Trophoblast cell (in vitro differentiated cells and primary cell): ENCODE data around the gene TTL.
A peak's percentile ranks its signal among the peaks of the same experiment; 100 is the strongest.

Experiments
- DNase-seq, 2 donors: peaks; one replicate each; pipeline ENCODE4 v3.0.0-alpha.2; 2016
- H2AFZ ChIP-seq: 2 replicates; pipeline ENCODE4 v1.6.1; 2013; ENCODE audit warnings: low read length, moderate library complexity, mild to moderate bottlenecking; ENCODE audit not compliant: insufficient read depth, poor library complexity
- H2AK5ac ChIP-seq: 2 replicates; pipeline ENCODE4 v1.6.1; 2013; ENCODE audit warnings: mild to moderate bottlenecking, low read length
- H2BK120ac ChIP-seq: 2 replicates; pipeline ENCODE4 v1.6.1; 2013; ENCODE audit warnings: low read length, mild to moderate bottlenecking, moderate library complexity; ENCODE audit not compliant: insufficient read depth, poor library complexity
- H2BK12ac ChIP-seq: 2 replicates; pipeline ENCODE4 v1.6.1; 2013; ENCODE audit warnings: mild to moderate bottlenecking, low read length, moderate library complexity
- H2BK5ac ChIP-seq: 2 replicates; pipeline ENCODE4 v1.6.1; 2013; ENCODE audit warnings: low read length, low read depth, moderate library complexity, mild to moderate bottlenecking; ENCODE audit not compliant: poor library complexity
- H3K14ac ChIP-seq: 2 replicates; pipeline ENCODE4 v1.6.1; 2013; ENCODE audit warnings: mild to moderate bottlenecking, low read length
- H3K18ac ChIP-seq: 2 replicates; pipeline ENCODE4 v1.6.1; 2013; ENCODE audit warnings: mild to moderate bottlenecking, low read length
- H3K23ac ChIP-seq: 2 replicates; pipeline ENCODE4 v1.6.1; 2013; ENCODE audit warnings: low read length
- H3K27ac ChIP-seq: 2 replicates; pipeline ENCODE4 v1.5.1; 2013; ENCODE audit warnings: low read depth, mild to moderate bottlenecking, inconsistent platforms, low read length, moderate library complexity
- H3K27me3 ChIP-seq: 2 replicates; pipeline ENCODE4 v1.6.1; 2013; ENCODE audit warnings: inconsistent platforms, mild to moderate bottlenecking, low read length, moderate library complexity; ENCODE audit not compliant: insufficient read depth
- H3K36me3 ChIP-seq, 2 experiments: 1 replicate in 1 of 2; 2 replicates in 1 of 2; pipeline ENCODE4 v1.6.1; 2013; ENCODE audit warnings: low read length in 2 of 2, mild to moderate bottlenecking in 2 of 2, moderate library complexity in 1 of 2; ENCODE audit not compliant: insufficient read depth in 2 of 2, control insufficient read depth in 1 of 2
- H3K4ac ChIP-seq: 2 replicates; pipeline ENCODE4 v1.6.1; 2013; ENCODE audit warnings: low read depth, mild to moderate bottlenecking, low read length, moderate library complexity
- H3K4me1 ChIP-seq, 2 experiments: 1 replicate in 1 of 2; 2 replicates in 1 of 2; pipeline ENCODE4 v1.6.1; 2013; ENCODE audit warnings: low read length in 2 of 2, mild to moderate bottlenecking in 2 of 2, moderate library complexity in 1 of 2; ENCODE audit not compliant: insufficient read depth in 2 of 2, control insufficient read depth in 1 of 2
- H3K4me2 ChIP-seq: 2 replicates; pipeline ENCODE4 v1.6.1; 2013; ENCODE audit warnings: inconsistent platforms, mild to moderate bottlenecking, low read length, moderate library complexity
- H3K4me3 ChIP-seq: 2 replicates; pipeline ENCODE4 v1.5.1; 2013; ENCODE audit warnings: mild to moderate bottlenecking, low read depth, low read length, inconsistent platforms
- H3K79me1 ChIP-seq: one replicate; pipeline ENCODE4 v1.6.1; 2013; ENCODE audit warnings: low read length
- H3K79me2 ChIP-seq: 2 replicates; pipeline ENCODE4 v1.6.1; 2013; ENCODE audit warnings: low read length, mild to moderate bottlenecking; ENCODE audit not compliant: control insufficient read depth, insufficient read depth, poor library complexity
- H3K9ac ChIP-seq: 2 replicates; pipeline ENCODE4 v1.6.1; 2013; ENCODE audit warnings: mild to moderate bottlenecking, low read length
- H3K9me3 ChIP-seq: 2 replicates; pipeline ENCODE4 v1.6.1; 2013; ENCODE audit warnings: low read depth, mild to moderate bottlenecking, control low read depth, inconsistent platforms, low read length; ENCODE audit not compliant: insufficient read depth
- H4K12ac ChIP-seq: 2 replicates; pipeline ENCODE4 v1.6.1; 2013; ENCODE audit warnings: low read depth, mild to moderate bottlenecking, low read length, moderate library complexity
- H4K8ac ChIP-seq: 2 replicates; pipeline ENCODE4 v1.6.1; 2013; ENCODE audit warnings: low read depth, mild to moderate bottlenecking, low read length, moderate library complexity
- H4K91ac ChIP-seq: one replicate; pipeline ENCODE4 v1.6.1; 2013; ENCODE audit warnings: low read depth, mild to moderate bottlenecking, low read length, moderate library complexity
- WGBS: extraction: QIAGEN DNeasy Blood & Tissue Kit; methylation state at CpG from one replicate; pipeline ENCODE4 v1.1.7; 2013; ENCODE audit warnings: missing lambda C conversion rate; ENCODE audit not compliant: insufficient read length, insufficient coverage; ENCODE audit errors: extremely low coverage; 5-methylcytosine and 5-hydroxymethylcytosine counted together

The TTL gene

GRCh38 chr2:112488201-112488600 lies 6.2 kb downstream of the TTL start:
- H2AFZ ChIP-seq, result no peak overlapping the region
- peaks cover 0 to 3% of the 10 kb centered on the region in 2 experiments for H3K36me3 ChIP-seq
- H2AK5ac ChIP-seq, result no peak overlapping the region
- no peak overlapping the region for H4K91ac ChIP-seq
- no peak overlapping the region for H3K27ac ChIP-seq
- no peaks in the 10 kb centered on the region for H3K79me1 ChIP-seq
- no peak overlapping the region for H3K14ac ChIP-seq
- H2BK12ac ChIP-seq, result no peak overlapping the region
- H3K79me2 ChIP-seq, result no peaks in the 10 kb centered on the region
- H2BK120ac ChIP-seq, result no peak overlapping the region
- WGBS, result no CpG with 5 or more reads among the region's 6 CpGs
- H3K4ac ChIP-seq, result no peak overlapping the region
- no peaks in the 10 kb centered on the region for H3K9me3 ChIP-seq
- no peak overlapping the region for H3K23ac ChIP-seq
- no peak overlapping the region for H2BK5ac ChIP-seq
- H3K4me2 ChIP-seq, result no peak overlapping the region
- no peak overlapping the region for H4K8ac ChIP-seq
- peaks cover 3% of the 10 kb centered on the region in 2 experiments for H3K4me1 ChIP-seq
- no peak overlapping the region for H3K4me3 ChIP-seq
- no peak overlapping the region for H4K12ac ChIP-seq
- H3K9ac ChIP-seq, result no peak overlapping the region
- no peaks in the 10 kb centered on the region for H3K27me3 ChIP-seq
- DNase-seq, result no peak
- H3K18ac ChIP-seq, result no peak overlapping the region

- Histone ChIP-seq H3K4me1 (no peaks in the 10 kb centered on the region), H2AK5ac (no peak overlapping the region), H3K4me2 (no peak overlapping the region), H3K18ac (no peak overlapping the region), H3K14ac (no peak overlapping the region), H2BK120ac (no peak overlapping the region), H2AFZ (no peak overlapping the region), H3K27ac (no peak overlapping the region), H4K12ac (no peak overlapping the region), H3K79me1 (no peaks in the 10 kb centered on the region), H4K91ac (no peak overlapping the region), H3K9ac (no peak overlapping the region), H3K79me2 (no peaks in the 10 kb centered on the region), H3K4me3 (no peak overlapping the region), H3K9me3 (no peaks in the 10 kb centered on the region), H2BK5ac (no peak overlapping the region), H3K4ac (no peak overlapping the region), H3K27me3 (no peaks in the 10 kb centered on the region), H2BK12ac (no peak overlapping the region), H3K36me3 (peaks cover 5% of the 10 kb centered on the region in 2 experiments), H4K8ac (no peak overlapping the region), H3K23ac (no peak overlapping the region)
- WGBS, result no CpG with 5 or more reads among the region's 5 CpGs
- DNase-seq, result no peak
Observed at GRCh38 chr2:112491946-112492345, 10.0 kb downstream of the TTL start.

- H3K14ac ChIP-seq, result no peak overlapping the region
- no CpG with 5 or more reads among the region's 3 CpGs for WGBS
- H2AK5ac ChIP-seq, result no peak overlapping the region
Observed at GRCh38 chr2:112493048-112493447, 11.1 kb downstream of the TTL start.

GRCh38 chr2:112493858-112494648 lies 12.1 kb downstream of the TTL start:
- no peak overlapping the region for H4K12ac ChIP-seq

More at GRCh38 chr2:112493048-112493447, 11.1 kb downstream of the TTL start:
- Histone ChIP-seq H3K9me3 (no peaks in the 10 kb centered on the region), H3K27me3 (no peaks in the 10 kb centered on the region), H3K4ac (no peak overlapping the region), H3K79me2 (no peaks in the 10 kb centered on the region), H3K9ac (no peak overlapping the region), H3K4me2 (no peak overlapping the region), H3K36me3 (peaks cover 3 to 7% of the 10 kb centered on the region in 2 experiments), H3K4me3 (no peak overlapping the region), H4K8ac (no peak overlapping the region), H2BK5ac (no peak overlapping the region), H3K4me1 (no peaks in the 10 kb centered on the region), H4K12ac (no peak overlapping the region), H3K27ac (no peak overlapping the region), H3K18ac (no peak overlapping the region), H3K23ac (no peak overlapping the region), H3K79me1 (no peaks in the 10 kb centered on the region), H2BK12ac (no peak overlapping the region), H2BK120ac (no peak overlapping the region), H4K91ac (no peak overlapping the region), H2AFZ (no peak overlapping the region)
- no peak for DNase-seq

More at GRCh38 chr2:112493858-112494648, 12.1 kb downstream of the TTL start:
- H3K14ac ChIP-seq, result no peak overlapping the region
- no peak overlapping the region for H4K91ac ChIP-seq
- H2AK5ac ChIP-seq, result no peak overlapping the region
- H3K79me1 ChIP-seq, result no peaks in the 10 kb centered on the region
- peak; percentile 12 to 31 for DNase-seq
- H3K18ac ChIP-seq, result no peak overlapping the region
- no peaks in the 10 kb centered on the region for H3K79me2 ChIP-seq
- no peak overlapping the region for H3K9ac ChIP-seq
- no peak overlapping the region for H2AFZ ChIP-seq
- no peaks in the 10 kb centered on the region for H3K9me3 ChIP-seq
- no peak overlapping the region for H3K4ac ChIP-seq
- no peaks in the 10 kb centered on the region for H3K27me3 ChIP-seq
- no peaks in the 10 kb centered on the region for H3K4me1 ChIP-seq
- no peak overlapping the region for H3K27ac ChIP-seq
- no CpG with 5 or more reads among the region's 9 CpGs for WGBS
- H3K36me3 ChIP-seq, result peaks cover 3 to 7% of the 10 kb centered on the region in 2 experiments
- H3K4me3 ChIP-seq, result no peak overlapping the region
- no peak overlapping the region for H2BK5ac ChIP-seq
- no peak overlapping the region for H3K23ac ChIP-seq
- no peak overlapping the region for H2BK12ac ChIP-seq
- H3K4me2 ChIP-seq, result no peak overlapping the region
- H4K8ac ChIP-seq, result no peak overlapping the region
- H2BK120ac ChIP-seq, result no peak overlapping the region
